HG03439 (cell line): ENCODE results near the gene SETBP1.

Source experiments
- ATAC-seq: cut with Tn5 transposase; IDR thresholded peaks from one replicate; pipeline ENCODE4 v1.9.1; 2021; ENCODE audit warnings: mild to moderate bottlenecking, moderate library complexity; ENCODE audit not compliant: unreplicated experiment

Gene SETBP1

DNA sequence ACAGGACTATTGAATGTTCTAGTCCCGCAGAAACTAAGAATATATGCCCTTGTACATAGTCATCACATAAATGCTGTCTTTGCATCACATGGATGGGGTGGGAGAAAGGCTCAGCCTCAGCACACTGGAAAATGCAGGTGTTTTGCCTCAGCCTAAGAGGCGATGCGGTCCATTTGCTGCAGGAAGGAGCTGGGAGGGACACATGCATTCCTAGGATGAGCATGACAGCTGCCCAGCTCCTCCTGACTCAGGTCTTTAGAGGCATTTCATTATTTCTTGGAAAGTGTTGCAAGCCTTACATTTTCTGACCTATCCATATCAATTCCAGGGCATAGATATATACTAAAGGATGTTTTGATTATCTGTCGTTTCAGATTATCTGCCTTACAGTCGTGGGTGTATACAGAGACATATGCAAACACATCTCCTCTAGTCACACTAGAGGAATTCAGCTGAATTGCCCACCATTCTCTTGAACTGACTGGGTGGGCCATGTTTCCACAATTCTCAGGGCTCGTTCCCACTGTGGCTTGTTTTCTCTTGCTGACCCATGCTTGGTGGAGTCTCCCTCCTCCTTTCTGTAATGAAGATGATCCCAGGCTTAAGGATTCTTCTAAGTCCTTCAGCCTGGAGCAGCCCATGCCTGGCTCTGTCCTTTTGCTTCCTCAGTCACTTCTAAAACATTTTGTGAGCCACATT lies 156.9 kb downstream of the SETBP1 start:
- ATAC-seq, result no peak

GRCh38 chr18:44838971-44839666 lies 158.4 kb downstream of the SETBP1 start:
- ATAC-seq, result peak; percentile 97

DNA sequence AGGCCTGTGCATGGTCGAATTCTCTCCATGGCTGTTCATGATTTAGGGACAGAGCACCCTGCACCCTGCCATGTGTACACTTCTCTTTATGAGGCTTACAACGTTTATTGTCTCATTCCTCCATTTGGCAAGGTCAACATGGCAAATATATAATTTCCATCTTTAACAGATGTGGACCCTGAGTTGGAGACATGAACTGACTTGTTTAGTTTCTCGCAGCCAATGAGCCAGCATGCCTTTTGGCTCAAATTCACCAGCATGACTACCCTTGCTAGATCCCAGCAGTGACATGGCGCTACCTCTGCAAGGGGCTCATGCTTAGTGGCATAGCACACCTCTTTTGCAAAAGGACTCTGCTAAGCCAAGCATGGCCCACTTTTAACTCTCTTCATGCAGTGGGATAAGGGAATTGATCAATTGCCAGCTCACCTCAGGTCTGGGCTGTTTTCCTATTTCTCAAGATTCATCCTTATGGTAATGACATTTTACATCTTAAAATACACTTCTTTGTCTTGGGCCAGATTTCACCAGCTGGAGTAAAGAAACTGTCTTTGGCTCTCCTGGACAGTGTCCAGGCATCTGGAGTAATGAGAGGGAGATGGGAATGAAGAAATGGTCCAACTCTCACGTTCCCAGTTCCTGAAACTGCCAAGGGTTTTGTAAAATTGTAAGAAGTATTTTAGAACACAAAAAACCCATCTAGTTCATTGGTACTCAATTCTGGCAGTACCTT lies 159.5 kb downstream of the SETBP1 start:
- no peak for ATAC-seq

DNA sequence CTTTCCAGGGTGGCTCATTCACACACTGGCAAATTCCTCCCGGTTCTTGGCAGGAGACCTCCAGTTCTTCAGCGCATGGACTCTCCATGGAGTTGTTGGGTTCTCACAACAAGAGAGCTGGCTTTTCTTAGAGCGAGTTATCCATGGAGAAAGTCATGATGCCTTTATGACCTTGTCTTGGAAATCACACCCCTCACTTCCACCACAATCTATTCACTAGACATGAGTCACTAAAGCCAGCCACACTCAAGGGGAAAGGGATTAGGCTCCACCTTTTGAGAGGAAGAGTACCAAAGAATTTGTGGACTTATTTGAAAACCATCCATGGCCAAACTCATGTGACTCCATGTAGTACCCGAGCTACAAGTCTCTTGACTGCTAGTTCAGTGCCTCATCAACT lies 160.5 kb downstream of the SETBP1 start:
- no peak for ATAC-seq

DNA sequence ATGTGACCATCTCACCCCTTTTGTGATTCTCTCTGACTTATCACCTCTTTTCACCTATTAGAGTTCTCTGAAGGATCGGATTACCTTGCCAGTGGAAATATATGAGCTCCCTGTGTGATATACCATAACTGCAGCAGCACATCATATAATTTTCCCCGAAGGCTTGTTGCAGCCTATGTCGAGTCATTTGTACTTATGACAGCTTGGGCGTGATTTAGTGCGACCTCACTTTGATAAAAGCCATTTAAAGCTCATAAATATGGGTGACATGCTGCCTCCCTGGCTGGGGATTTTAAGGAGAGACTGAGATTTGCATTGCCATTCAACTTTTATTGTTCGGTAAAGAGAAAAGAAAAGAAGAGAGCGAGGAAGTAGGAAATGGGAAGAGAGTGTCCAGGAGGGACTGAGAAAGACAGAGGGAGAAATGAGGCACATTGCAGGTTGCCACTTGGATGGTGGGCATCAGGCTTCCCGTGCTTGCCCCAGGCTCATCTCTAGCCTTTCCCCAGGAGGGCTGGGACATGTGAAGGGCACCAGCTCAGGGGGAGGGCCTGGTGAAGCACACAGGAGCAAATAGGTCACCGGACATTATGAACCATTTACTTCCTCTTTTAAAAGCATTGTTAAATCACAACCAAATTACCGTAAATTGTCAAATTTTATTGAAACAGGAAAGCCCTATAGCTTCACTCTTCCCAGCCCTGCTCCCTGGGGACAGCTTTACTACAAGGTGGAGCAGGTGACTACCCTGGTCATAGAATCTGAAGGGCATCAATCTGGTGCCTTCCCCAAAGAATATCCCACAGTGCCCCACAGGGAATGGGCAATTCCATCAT lies 161.3 kb downstream of the SETBP1 start:
- ATAC-seq, result no peak

GRCh38 chr18:44842588-44843412 lies 162.1 kb downstream of the SETBP1 start:
- no peak for ATAC-seq

- no peak for ATAC-seq
These were observed 163.8 kb downstream of the SETBP1 start for GRCh38 chr18:44844486-44844885.

DNA sequence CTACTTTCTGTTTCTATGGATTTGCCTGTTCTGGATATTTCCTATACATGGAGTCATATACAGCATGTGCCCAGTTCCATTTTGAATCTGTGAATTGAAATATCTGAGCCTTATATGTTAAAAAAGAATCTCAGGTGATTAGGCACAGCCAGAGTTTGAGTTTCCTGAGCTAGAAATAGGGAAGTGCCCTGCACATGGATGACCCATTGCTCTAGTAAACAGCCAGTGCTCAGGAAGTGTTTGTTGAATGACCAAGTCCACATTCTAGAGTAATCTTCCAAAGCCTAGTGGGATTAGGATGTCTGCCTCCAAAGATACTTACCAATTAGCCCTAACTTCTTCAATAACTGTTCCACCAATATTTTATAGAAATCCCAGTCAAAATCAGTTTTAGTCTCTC lies 165.8 kb downstream of the SETBP1 start:
- no peak for ATAC-seq

- ATAC-seq, result no peak
These were observed 168.1 kb downstream of the SETBP1 start for GRCh38 chr18:44848644-44849335.

GRCh38 chr18:44849361-44849760 lies 168.7 kb downstream of the SETBP1 start:
- no peak for ATAC-seq

DNA sequence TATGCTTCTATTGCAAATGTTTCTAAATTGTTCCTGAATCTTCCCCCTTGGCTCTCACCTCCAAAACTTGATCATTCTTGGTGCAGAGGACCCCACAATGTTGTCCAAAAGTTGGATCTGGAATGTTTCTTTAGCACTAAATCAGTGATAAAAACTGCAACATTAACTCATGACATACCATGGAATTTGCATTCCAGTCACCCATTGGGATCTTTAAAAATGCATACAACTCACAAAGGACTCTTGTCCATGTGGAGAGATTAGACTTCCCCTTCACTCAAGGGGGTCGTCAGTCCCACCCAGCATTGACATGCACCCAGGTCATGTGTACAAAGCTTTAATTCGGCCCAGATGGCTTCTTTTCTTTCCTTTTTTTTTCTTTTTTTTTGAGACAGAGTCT lies 169.3 kb downstream of the SETBP1 start:
- no peak for ATAC-seq

- no peak for ATAC-seq
These were observed 171.4 kb downstream of the SETBP1 start for GRCh38 chr18:44851856-44852621.

GRCh38 chr18:44852818-44853217 lies 172.1 kb downstream of the SETBP1 start:
- ATAC-seq, result no peak

DNA sequence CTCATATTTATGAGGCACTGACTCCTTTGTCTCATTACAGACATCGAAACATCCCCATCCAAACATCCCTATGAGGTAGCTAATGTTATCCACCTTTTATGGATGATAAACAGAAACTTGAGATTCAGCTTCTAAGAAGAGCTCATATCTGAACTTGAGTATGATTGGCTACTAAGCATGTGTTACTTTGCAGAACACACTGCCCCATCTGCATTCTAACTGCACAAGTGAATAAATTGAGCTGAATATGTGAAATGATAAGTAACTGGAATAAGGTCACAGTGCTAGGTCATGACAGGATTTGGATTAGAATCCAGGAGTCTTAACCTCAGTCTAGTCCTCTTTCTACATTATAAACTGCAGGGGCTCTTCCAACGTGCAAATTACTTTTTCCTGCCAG lies 172.7 kb downstream of the SETBP1 start:
- no peak for ATAC-seq

GRCh38 chr18:44855681-44856080 lies 175.0 kb downstream of the SETBP1 start:
- no peak for ATAC-seq

DNA sequence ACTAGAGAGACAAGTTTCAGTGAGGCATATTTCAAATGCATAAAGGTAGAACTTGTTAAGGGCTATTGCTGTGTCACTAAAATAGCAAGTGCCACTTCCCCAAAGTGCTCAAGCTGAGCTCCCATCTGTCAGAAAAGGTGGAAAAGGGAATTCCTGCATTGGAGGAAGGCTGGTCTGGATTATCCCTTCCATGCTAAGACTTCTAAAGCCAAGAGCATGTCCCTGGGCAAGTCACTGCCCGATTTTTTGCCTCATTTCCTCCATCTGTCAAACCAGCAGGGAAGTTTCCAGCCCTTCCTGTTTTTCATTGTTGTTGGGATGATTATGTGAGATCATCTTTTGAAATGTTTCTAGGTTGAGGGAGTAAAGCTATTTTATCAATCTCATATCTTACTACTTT lies 175.5 kb downstream of the SETBP1 start:
- ATAC-seq, result no peak

GRCh38 chr18:44857081-44857480 lies 176.4 kb downstream of the SETBP1 start:
- ATAC-seq, result no peak

GRCh38 chr18:44857744-44858491 lies 177.2 kb downstream of the SETBP1 start:
- no peak for ATAC-seq
